Lower lobe of right lung (tissue), 2 donors: ENCODE results near the gene LRRC34. TPM values are rescaled to one million over a fixed set of nuclear protein-coding genes. Genes with fewer than 3 reads are reported as not detected.

Source experiments
- ATAC-seq, 2 donors: fragments of 200-7000 bp; cut with Tn5 transposase; one replicate each; pipeline ENCODE4 v1.9.1; 2020 to 2022; ENCODE audit warnings: mild to moderate bottlenecking in 2 of 2, moderate library complexity in 2 of 2
- DNase-seq: peaks from one replicate; pipeline ENCODE4 v3.0.0-alpha.2; 2020
- H3K27ac ChIP-seq: fragments of 200-600 bp; one replicate; pipeline ENCODE4 v1.8.0; 2022
- H3K27me3 ChIP-seq: fragments of 200-600 bp; one replicate; pipeline ENCODE4 v1.8.0; 2022; ENCODE audit warnings: low read depth
- H3K36me3 ChIP-seq: fragments of 200-600 bp; one replicate; pipeline ENCODE4 v1.8.0; 2022; ENCODE audit warnings: mild to moderate bottlenecking
- H3K4me1 ChIP-seq: fragments of 200-600 bp; one replicate; pipeline ENCODE4 v1.8.0; 2022
- H3K4me3 ChIP-seq: fragments of 200-600 bp; one replicate; pipeline ENCODE4 v1.8.0; 2022; ENCODE audit warnings: mild to moderate bottlenecking
- H3K9me3 ChIP-seq: fragments of 200-600 bp; one replicate; pipeline ENCODE4 v1.8.0; 2022
- intact Hi-C: fragments of 100-400 bp; cut with DNase I; formaldehyde crosslinking; loops from one replicate; pipeline ENCODE4 v1.11.0; 2022
- long read RNA-seq: library from polyadenylated mRNA; unstranded; transcript quantifications from one replicate; pipeline ENCODE4 v2.0.0, GENCODE V29; 2021
- total RNA-seq: library from RNA; stranded (reverse); fragmentation: NEBNext Ultra II Directional; extraction: Animal tissue kit (Norgen Biotek cat#: 25700); gene quantifications from one replicate; pipeline ENCODE4 v1.2.1, GENCODE V29; 2021
- TF ChIP-seq, protein P1 (sequence below): fragments of 200-600 bp; IDR thresholded peaks from one replicate; pipeline ENCODE4 v1.8.0; 2022; ENCODE audit warnings: antibody characterized with exemption, mild to moderate bottlenecking
- donor health status: DM: no; HTN: yes; CAD: no; lungs with severe emphysema.

Gene LRRC34, protein sequence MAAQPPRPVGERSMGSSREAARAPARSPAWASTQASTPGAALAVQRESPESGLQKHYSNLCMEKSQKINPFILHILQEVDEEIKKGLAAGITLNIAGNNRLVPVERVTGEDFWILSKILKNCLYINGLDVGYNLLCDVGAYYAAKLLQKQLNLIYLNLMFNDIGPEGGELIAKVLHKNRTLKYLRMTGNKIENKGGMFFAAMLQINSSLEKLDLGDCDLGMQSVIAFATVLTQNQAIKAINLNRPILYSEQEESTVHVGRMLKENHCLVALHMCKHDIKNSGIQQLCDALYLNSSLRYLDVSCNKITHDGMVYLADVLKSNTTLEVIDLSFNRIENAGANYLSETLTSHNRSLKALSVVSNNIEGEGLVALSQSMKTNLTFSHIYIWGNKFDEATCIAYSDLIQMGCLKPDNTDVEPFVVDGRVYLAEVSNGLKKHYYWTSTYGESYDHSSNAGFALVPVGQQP
- 4.8 TPM for total RNA-seq
- long read RNA-seq, partial matches to known transcripts: 0 of 5 reads
- long read RNA-seq, other reads (novel, unspliced or antisense): 0 of 5 reads

DNA sequence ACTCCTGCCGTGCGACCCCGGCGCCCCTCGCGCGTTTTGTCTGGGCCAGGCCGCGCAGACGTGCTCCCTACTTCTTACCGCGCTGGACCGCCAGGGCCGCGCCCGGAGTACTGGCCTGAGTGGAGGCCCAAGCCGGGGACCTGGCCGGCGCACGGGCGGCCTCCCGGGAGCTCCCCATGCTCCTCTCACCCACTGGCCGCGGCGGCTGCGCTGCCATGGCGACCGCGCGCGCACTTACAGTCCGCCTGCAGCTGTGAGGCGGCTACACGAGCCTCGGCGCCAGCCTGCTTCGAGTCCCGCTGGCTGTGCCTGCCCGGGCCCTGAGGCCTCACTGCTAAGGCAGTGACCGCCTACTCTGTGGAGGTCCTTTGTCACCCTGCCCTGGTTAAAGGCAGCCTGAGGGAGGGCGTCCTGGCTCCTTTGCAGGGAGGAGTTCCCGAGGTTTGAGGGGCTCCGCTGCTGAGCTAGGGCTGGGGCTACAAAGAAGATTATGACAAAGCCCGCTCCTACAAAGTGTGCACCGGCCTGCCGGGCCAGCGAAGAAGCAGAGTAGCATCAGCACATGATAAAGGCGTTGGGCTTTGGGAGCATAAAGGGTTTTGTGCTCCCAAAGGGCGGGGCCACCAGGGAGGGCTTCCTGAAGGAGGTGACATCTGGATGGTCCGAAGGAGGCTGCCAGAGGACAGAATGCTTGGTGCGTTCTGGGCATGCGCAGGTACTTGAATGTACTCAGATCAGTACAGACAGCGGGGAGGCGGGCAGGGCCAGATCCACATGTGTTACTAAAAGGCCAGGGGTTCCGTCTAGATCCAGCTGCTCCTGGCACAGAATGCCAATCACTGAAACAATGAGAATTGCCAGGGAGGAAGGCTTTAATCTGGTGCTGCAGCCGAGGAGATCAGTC is at the start of gene LRRC34, which contains the start of gene LRRIQ4:
LRRC34 (minus strand) TSS at position 573 of the 904 bp plus-strand sequence; CDS start at position 217, 356 bp downstream.
LRRIQ4 (plus strand) TSS at position 539 of the 904 bp plus-strand sequence. CDS start 9,052 bp downstream, outside the sequence.
- Histone ChIP-seq H3K9me3 (no peaks in the 10 kb centered on the region), H3K27me3 (no peaks in the 10 kb centered on the region), H3K36me3 (no peaks in the 10 kb centered on the region), H3K27ac (peak within 1 kb of the TSS; percentile 80), H3K4me1 (peaks cover 25% of the 10 kb centered on the region), H3K4me3 (peak within 1 kb of the TSS; percentile 67)
- intact Hi-C loops: no loop called here
- peak; percentile 94 to 96 for ATAC-seq
- peak; percentile 92 for DNase-seq
- TF ChIP-seq, protein P1, sequence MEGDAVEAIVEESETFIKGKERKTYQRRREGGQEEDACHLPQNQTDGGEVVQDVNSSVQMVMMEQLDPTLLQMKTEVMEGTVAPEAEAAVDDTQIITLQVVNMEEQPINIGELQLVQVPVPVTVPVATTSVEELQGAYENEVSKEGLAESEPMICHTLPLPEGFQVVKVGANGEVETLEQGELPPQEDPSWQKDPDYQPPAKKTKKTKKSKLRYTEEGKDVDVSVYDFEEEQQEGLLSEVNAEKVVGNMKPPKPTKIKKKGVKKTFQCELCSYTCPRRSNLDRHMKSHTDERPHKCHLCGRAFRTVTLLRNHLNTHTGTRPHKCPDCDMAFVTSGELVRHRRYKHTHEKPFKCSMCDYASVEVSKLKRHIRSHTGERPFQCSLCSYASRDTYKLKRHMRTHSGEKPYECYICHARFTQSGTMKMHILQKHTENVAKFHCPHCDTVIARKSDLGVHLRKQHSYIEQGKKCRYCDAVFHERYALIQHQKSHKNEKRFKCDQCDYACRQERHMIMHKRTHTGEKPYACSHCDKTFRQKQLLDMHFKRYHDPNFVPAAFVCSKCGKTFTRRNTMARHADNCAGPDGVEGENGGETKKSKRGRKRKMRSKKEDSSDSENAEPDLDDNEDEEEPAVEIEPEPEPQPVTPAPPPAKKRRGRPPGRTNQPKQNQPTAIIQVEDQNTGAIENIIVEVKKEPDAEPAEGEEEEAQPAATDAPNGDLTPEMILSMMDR: no peak

DNA sequence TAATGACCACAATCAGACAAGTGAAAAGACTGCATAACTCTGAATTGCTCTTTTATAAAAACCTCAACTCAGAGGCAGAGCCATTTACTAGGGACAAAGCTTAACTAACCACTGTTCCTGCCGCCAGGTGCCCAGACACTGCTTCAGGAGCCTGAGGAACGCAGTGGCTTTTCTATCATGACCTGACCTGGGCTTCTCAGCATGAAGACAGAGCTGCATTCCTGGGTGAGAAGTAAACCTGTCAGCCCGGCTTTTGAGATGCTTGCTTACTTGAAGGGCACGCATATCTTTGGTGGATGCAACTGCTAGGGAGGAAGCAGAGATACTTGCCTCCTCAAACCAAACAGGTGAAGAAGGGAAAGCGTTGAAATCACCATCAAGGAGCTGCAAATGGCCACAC is 49.2 kb upstream of the LRRC34 start:
- intact Hi-C loops: no loop called here
- Histone ChIP-seq H3K27ac (no peak overlapping the region), H3K36me3 (no peaks in the 10 kb centered on the region), H3K4me3 (no peak overlapping the region), H3K4me1 (peaks cover 8% of the 10 kb centered on the region), H3K9me3 (no peaks in the 10 kb centered on the region), H3K27me3 (no peaks in the 10 kb centered on the region)
- ATAC-seq (no peak), DNase-seq (no peak)
- TF ChIP-seq, protein P1: no peak

DNA sequence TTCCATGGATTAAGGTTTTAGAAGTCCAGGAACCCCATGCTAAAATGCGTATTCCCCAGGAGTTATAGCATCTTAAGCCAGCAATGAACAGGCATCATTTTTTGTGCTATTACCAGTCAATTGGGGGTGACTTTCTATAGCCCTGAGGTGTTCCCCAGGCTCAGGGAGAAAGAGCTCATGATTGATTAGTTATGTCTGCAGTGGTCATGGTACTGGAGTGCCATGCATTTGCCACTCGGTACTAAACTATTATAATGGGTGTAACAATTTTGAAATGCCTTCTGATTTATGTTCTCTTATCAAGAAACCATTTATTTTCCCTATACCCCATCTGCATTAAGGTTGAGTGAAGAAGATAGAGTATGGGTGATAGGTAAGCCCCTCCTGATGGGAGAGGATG is 45.1 kb upstream of the LRRC34 start:
- DNase-seq (no peak), ATAC-seq (no peak)
- H3K27ac ChIP-seq: no peak overlapping the region
- TF ChIP-seq, protein P1: no peak
- intact Hi-C loops: no loop called here
- H3K27me3 ChIP-seq: no peaks in the 10 kb centered on the region
- H3K4me1 ChIP-seq: no peaks in the 10 kb centered on the region
- no peaks in the 10 kb centered on the region for H3K36me3 ChIP-seq
- no peaks in the 10 kb centered on the region for H3K9me3 ChIP-seq
- H3K4me3 ChIP-seq: no peak overlapping the region

DNA sequence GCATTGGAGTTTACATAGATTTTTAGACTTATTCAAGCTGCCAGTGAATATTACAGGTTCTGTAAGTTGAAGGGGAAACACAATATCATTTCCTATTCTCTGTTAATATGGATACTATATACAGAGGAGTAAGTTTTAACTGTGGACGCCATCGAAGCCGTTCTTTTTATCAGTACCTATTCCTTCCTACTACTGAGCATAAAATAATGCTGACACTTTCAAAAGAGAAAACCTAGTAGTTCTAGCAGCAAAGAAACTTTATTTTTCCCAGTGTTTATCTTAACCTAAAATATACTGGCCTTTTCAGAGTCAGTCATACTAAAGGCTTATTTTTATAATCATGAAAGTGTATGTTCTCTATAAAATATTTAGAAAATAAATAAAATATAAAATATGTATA is 42.8 kb upstream of the LRRC34 start:
- Histone ChIP-seq H3K9me3 (no peaks in the 10 kb centered on the region), H3K36me3 (no peaks in the 10 kb centered on the region), H3K27me3 (no peaks in the 10 kb centered on the region), H3K4me3 (no peak overlapping the region), H3K4me1 (no peaks in the 10 kb centered on the region), H3K27ac (no peak overlapping the region)
- intact Hi-C loops: no loop called here
- TF ChIP-seq, protein P1: no peak
- DNase-seq: no peak
- no peak for ATAC-seq

DNA sequence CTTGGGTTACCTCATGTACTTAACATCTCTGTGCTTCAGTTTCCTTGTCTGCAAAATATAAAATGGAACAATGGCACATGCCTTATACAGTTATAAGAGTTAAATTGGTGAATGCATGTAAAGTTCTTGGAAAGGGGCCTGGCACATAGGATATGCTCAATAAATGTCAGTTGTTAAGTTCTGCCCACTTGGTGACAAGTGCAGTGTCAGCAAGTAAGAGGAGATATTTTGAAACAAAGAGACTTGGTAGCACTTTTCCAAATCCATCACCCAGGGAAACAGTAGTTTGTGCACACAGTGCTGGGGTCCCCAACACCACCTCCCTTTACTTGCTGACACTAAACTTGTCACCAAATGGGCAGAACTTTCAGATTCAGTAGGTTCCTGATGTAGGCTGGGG is 37.9 kb upstream of the LRRC34 start:
- intact Hi-C loops: no loop called here

More for the DNA sequence above, 37.9 kb upstream of the LRRC34 start:
- Histone ChIP-seq H3K36me3 (no peaks in the 10 kb centered on the region), H3K27ac (no peak overlapping the region), H3K4me1 (no peaks in the 10 kb centered on the region), H3K9me3 (no peaks in the 10 kb centered on the region), H3K27me3 (no peaks in the 10 kb centered on the region), H3K4me3 (no peak overlapping the region)
- ATAC-seq (no peak), DNase-seq (no peak)
- TF ChIP-seq, protein P1: no peak
